Measurements from ENCODE around the gene CLIC1.

- TF ChIP-seq POLR2A (IDR thresholded peaks at IDR 0.05) (no peak), CTCF (IDR thresholded peaks at IDR 0.05) (peak in 8 of 12 donors; percentile 13 to 38 (median 16))
These were observed 24.0 kb downstream of the CLIC1 start for GRCh38 chr6:31712296-31712695.
